Activated CD4-positive, alpha-beta memory T cell treated with anti-CD3 and anti-CD28 coated beads, Interleukin-2, amount 10 ng/mL, durations not matched to agents 7 days and 5 days (primary cell): Measurements from ENCODE around the gene ICOSLG. TPM values are rescaled to one million over a fixed set of nuclear protein-coding genes. Genes with fewer than 3 reads are reported as not detected.
A peak's percentile ranks its signal among the peaks of the same experiment; 100 is the strongest.

Source experiments
- CTCF ChIA-PET: fragments of 350-600 bp; sonication (Branson Sonifier 250); formaldehyde crosslinking; loops from one replicate; lab custom pipeline; 2021; ENCODE audit warnings: antibody characterized with exemption, inconsistent platforms; lab: Charles Lee
- POLR2A ChIA-PET: fragments of 350-600 bp; sonication (Branson Sonifier 250); formaldehyde crosslinking; loops from one replicate; lab custom pipeline; 2021; ENCODE audit warnings: antibody characterized with exemption; lab: Charles Lee
- DNase-seq: peaks from one replicate; pipeline ENCODE4 v3.0.0-alpha.2; 2020
- H3K27ac Mint-ChIP-seq: one replicate; pipeline ENCODE4 v1.8.0; 2021; ENCODE audit warnings: mild to moderate bottlenecking, mixed read lengths
- H3K27me3 Mint-ChIP-seq: one replicate; pipeline ENCODE4 v1.8.0; 2021; ENCODE audit warnings: mixed read lengths
- H3K36me3 Mint-ChIP-seq: one replicate; pipeline ENCODE4 v1.8.0; 2021; ENCODE audit warnings: low read depth, mixed read lengths
- H3K4me1 Mint-ChIP-seq: one replicate; pipeline ENCODE4 v1.8.0; 2021; ENCODE audit warnings: mixed read lengths
- H3K4me3 Mint-ChIP-seq: one replicate; pipeline ENCODE4 v1.8.0; 2021; ENCODE audit warnings: mild to moderate bottlenecking, mixed read lengths
- H3K9me3 Mint-ChIP-seq: one replicate; pipeline ENCODE4 v1.8.0; 2021; ENCODE audit warnings: mixed read lengths
- total RNA-seq, 2 experiments: library from RNA; stranded (reverse); gene quantifications; one replicate each; pipeline ENCODE4 v1.2.3, GENCODE V29; 2021

The ICOSLG gene
- total RNA-seq, 2 experiments from 2014 or later: 6.1 to 6.6 TPM

DNA sequence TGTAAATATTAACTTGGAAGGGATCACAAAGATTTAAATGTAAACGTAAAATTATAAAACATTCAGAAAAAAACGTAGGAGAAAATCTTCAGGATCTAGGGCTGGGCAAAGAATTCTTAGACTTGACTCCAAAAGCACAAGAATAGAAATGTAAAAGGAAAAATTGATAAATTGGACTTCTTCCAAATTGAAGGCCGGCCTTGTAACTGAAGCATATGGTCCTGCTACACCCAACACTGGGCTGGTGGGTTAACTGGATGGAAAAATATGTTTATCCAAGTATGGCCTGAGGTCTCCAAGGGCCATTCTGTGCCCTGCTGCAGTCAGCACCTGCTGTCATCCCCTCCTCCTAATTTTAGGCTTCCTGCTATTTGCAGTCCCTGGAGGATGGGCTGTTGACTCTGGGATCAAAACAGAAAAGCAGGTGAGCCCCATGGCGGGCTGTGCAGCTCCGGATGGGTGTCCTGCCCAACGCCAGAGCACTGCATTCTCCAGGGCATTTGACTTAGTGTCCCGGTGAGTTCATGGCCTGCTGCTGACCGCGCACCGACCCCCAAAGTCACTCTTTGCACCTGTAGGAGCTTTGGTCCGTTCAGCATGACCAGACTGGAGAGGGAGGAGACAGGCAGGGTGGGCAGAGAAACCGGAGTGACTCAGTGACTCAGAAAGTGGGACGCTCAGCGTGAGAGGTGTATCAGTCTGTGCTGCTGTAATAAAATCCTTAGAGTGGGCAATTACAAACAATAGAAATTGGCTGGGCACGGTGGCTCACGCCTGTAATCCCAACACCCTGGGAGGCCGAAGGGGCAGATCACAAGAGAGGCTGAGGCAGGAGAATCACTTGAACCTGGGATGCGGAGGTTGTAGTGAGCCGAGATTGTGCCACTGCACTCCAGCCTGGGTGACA lies 38.9 kb upstream of the ICOSLG start:
- no peak for DNase-seq
- no peaks in the 10 kb centered on the region for H3K36me3 Mint-ChIP-seq
- H3K27me3 Mint-ChIP-seq: peaks cover 20% of the 10 kb centered on the region
- ChIA-PET CTCF (no interaction called here), POLR2A (no interaction called here)
- no peaks in the 10 kb centered on the region for H3K9me3 Mint-ChIP-seq
- no peaks in the 10 kb centered on the region for H3K4me1 Mint-ChIP-seq
- no peak overlapping the region for H3K27ac Mint-ChIP-seq
- H3K4me3 Mint-ChIP-seq: no peak overlapping the region

DNA sequence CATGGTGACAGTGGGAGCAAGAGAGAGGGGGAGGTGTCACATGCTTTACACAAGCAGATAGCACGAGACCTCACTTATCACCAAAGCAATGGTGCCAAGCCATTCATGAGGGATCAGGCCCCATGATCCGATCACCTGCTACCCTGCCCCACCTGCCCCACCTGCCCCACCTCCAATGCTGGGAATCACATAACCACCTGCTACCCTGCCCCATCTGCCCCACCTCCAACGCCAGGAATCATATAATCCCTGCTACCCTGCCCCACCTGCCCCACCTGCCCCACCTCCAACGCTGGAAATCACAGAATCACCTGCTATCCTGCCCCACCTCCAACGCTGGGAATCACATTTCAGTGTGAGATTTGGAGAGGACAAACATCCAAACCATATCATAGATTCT lies 34.3 kb upstream of the ICOSLG start:
- no peaks in the 10 kb centered on the region for H3K4me1 Mint-ChIP-seq
- POLR2A ChIA-PET: no interaction called here
- CTCF ChIA-PET: no interaction called here
- no peaks in the 10 kb centered on the region for H3K9me3 Mint-ChIP-seq
- DNase-seq: no peak
- peaks cover 23% of the 10 kb centered on the region for H3K27me3 Mint-ChIP-seq
- H3K27ac Mint-ChIP-seq: no peak overlapping the region
- H3K36me3 Mint-ChIP-seq: no peaks in the 10 kb centered on the region
- H3K4me3 Mint-ChIP-seq: no peak overlapping the region

DNA sequence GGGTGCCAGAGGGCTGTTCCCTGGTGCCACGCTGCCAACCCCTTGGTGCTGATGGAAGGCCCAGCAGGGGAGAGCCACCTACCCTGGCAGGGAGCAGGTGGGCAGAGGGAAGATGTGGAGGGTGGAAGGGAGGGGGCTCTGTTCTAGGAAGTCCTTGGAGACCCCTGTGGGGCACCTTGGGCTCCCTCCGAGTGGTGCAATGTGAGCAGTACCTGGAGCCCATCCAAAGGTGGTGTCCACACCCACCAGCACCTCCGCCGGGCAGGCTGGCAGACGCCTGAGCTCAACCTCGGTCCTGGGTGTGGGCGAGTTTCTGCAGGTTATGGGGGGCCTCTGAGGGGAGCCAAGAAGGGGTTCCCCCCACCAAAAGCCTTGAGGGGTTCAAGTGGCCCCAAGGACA lies 32.3 kb upstream of the ICOSLG start:
- no peaks in the 10 kb centered on the region for H3K9me3 Mint-ChIP-seq
- CTCF ChIA-PET: no interaction called here
- H3K36me3 Mint-ChIP-seq: no peaks in the 10 kb centered on the region

DNA sequence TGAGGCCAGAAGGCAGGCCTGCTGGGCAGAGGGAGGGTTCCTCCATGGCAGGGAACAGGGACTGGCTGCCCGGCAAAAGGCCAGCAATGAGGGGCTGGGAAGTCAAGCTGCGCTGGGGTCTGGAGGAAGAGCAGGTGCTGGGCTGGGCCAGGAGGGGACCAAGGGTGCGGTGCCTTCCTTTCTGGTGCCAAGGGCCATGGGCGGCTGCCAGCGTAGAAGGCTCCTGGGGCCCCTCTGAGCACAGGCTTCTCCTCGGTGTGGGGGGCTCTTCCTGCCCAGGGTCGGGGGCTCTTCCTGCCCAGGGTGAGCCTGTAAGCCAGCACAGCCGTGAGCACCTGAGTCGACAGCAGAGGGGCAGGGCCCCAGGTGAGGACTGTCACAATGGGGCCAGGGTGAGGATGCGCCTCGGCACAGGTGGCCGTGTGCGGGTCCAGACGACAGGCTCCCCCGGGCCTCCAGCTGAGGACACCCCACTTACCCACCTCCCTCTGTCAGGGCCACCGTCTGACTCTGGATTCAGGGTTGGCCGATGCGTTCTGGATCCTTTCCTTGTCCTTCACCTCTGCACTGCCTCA lies 31.6 kb upstream of the ICOSLG start:
- no peaks in the 10 kb centered on the region for H3K36me3 Mint-ChIP-seq
- H3K9me3 Mint-ChIP-seq: no peaks in the 10 kb centered on the region
- no peak overlapping the region for H3K4me3 Mint-ChIP-seq
- DNase-seq: no peak
- H3K27me3 Mint-ChIP-seq: peaks cover 19% of the 10 kb centered on the region
- POLR2A ChIA-PET: no interaction called here
- no peaks in the 10 kb centered on the region for H3K4me1 Mint-ChIP-seq
- CTCF ChIA-PET: no interaction called here
- no peak overlapping the region for H3K27ac Mint-ChIP-seq

More for the DNA sequence above, 32.3 kb upstream of the ICOSLG start:
- Mint-ChIP-seq H3K4me3 (no peak overlapping the region), H3K27me3 (peaks cover 19% of the 10 kb centered on the region), H3K4me1 (no peaks in the 10 kb centered on the region), H3K27ac (no peak overlapping the region)
- POLR2A ChIA-PET: no interaction called here
- DNase-seq: no peak

DNA sequence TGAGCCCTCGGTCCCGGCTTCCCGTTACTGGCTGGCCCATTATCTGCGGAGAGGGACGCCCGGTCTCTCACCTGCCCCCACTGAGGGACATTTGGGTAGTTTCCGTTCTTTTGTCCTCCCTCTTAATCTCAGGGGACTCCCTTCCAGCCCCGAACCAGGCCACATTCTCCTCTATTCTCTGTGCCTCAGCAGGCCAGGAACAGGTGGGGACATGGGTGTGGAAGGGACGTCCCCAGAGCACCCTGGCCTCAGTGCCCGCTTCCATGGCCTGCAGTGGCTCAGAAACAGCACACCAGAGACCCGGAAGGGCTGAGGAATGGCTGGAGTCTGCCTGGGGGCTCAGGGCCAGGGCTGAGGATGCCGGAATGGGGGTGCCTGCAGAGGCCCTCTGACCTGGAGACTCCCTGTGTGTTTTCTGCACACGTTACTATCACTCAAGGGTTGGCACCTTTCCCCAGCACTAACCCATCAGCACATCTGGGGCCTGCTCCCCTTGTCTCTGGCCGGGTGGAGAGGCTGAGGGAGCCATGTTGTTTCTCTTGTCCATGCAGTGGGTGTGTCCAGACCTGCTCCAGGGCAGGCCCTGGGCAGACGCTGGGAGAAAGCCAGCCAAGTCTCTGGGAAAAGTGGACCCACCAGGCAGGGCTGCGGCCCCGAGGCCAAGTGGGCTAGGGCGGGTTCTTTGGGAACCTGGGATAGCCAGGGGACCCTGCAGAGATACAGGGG lies 31.0 kb upstream of the ICOSLG start:
- DNase-seq: no peak
- Mint-ChIP-seq H3K27ac (no peak overlapping the region), H3K36me3 (no peaks in the 10 kb centered on the region), H3K9me3 (no peaks in the 10 kb centered on the region), H3K4me1 (no peaks in the 10 kb centered on the region), H3K27me3 (peaks cover 16% of the 10 kb centered on the region), H3K4me3 (no peak overlapping the region)
- POLR2A ChIA-PET: no interaction called here
- CTCF ChIA-PET: interaction anchor here (0.7 kb wide), 1 partner anchor 344 kb away, joined by 10 read pairs; no protein-coding TSS in a partner anchor

DNA sequence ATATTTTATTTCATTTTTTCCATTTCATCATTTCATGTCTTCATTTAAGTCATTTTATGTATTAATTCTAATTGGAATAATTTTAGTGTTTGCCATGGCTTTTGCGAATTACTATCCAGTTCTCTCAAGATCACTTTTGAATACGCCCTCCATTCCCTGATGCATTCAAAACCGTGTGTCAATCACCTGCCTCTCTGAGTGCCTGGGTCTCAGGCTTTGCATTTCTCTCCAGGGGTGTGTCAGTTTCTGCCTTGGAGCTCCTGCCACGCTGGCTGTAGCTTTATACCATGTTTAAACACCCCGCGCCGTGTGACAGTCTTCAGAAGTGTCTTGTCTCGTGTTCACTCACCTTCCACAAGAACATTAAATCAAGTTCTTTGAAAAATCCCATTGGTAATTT lies 28.3 kb upstream of the ICOSLG start:
- H3K27ac Mint-ChIP-seq: no peak overlapping the region
- H3K4me1 Mint-ChIP-seq: no peaks in the 10 kb centered on the region
- no peaks in the 10 kb centered on the region for H3K9me3 Mint-ChIP-seq
- CTCF ChIA-PET: interaction anchor here (1.0 to 1.3 kb wide), 2 partner anchors 29 to 162 kb away, joined by 3 read pairs; no protein-coding TSS in a partner anchor
- no peaks in the 10 kb centered on the region for H3K27me3 Mint-ChIP-seq
- no peak overlapping the region for H3K4me3 Mint-ChIP-seq
- POLR2A ChIA-PET: interaction anchor here (1.0 kb wide), 1 partner anchor 28 kb away, joined by 3 read pairs; no protein-coding TSS in a partner anchor
- no peaks in the 10 kb centered on the region for H3K36me3 Mint-ChIP-seq
- no peak for DNase-seq

DNA sequence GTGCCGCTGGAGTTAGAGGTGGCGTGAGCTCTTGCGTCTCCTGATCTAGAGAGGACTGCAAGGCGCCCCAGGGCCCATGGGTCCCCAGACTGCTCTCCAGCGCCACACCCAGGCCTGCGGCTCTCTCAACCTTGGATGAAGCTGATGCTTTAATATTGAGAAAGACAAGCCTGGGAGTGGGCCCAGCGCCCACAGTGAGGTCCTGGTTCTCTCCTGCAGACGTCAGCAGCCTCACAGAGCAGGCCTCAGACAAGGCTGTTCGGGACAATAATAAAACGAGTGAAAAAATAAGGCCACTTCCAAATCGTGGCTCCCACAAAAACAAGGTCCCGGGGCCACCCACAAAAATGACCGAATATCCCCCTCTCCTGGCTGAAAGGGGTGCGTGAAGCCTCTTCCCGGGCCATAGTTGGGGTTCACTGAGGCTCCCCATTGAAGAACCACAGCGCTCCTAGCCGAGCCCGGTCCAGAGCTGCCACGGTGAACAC lies 27.0 kb upstream of the ICOSLG start:
- ChIA-PET POLR2A (no interaction called here), CTCF (interaction anchor here (0.7 kb wide), 1 partner anchor 195 kb away, joined by 3 read pairs; no protein-coding TSS in a partner anchor)
- H3K4me1 Mint-ChIP-seq: no peaks in the 10 kb centered on the region
- H3K27me3 Mint-ChIP-seq: no peaks in the 10 kb centered on the region
- no peak overlapping the region for H3K4me3 Mint-ChIP-seq
- no peak overlapping the region for H3K27ac Mint-ChIP-seq
- no peaks in the 10 kb centered on the region for H3K9me3 Mint-ChIP-seq
- peak; percentile 33 for DNase-seq
- no peaks in the 10 kb centered on the region for H3K36me3 Mint-ChIP-seq

DNA sequence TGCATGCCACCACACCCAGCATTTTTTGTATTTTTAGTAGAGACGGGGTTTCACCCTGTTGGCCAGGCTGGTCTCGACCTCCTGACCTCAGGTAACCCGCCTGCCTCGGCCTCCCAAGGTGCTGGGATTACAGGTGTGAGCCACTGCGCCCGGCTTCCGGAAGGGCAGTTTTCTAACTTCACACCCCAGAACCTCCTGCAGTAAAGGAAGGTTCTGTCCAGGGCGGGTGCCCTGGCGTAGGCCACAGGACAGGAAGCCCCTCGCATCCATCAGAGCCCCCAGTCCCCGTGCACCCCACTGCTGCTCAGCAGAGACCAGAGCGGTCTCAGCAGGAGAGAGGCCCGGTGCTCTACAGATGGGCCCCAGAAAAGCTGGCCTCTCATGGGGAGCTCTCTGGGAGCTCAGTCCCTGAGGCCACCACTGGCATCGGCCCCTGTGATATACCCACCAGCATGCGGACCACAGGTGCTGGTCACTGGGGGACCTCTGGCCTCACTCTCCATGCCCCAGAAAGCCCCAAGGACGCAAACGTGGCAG lies 25.1 kb upstream of the ICOSLG start:
- ChIA-PET POLR2A (no interaction called here), CTCF (no interaction called here)
- no peak overlapping the region for H3K27ac Mint-ChIP-seq
- no peak for DNase-seq
- no peaks in the 10 kb centered on the region for H3K9me3 Mint-ChIP-seq
- no peaks in the 10 kb centered on the region for H3K27me3 Mint-ChIP-seq
- H3K4me1 Mint-ChIP-seq: no peaks in the 10 kb centered on the region
- H3K4me3 Mint-ChIP-seq: no peak overlapping the region
- no peaks in the 10 kb centered on the region for H3K36me3 Mint-ChIP-seq

DNA sequence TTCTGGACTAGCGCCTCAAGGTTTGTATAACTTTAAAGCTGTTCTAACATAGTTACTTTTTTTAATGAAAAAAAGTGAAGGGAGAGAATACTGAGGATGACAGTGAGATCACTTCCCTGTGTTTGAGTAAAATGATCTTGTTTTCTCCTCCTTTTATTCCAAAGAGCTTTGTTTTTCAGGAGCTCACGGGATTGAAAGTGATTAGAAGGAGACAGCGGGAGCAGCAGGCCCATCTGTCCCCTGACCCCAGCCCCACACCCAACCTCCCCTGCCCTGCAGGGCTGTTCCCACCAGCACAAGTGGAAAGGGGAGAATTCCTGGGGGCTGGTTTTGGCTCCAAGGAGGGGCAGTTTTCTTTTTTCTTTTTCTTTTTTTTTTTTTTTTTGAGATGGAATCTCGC lies 23.0 kb upstream of the ICOSLG start:
- no peak overlapping the region for H3K27ac Mint-ChIP-seq
- CTCF ChIA-PET: no interaction called here
- DNase-seq: no peak
- POLR2A ChIA-PET: no interaction called here
- no peak overlapping the region for H3K4me3 Mint-ChIP-seq
- peaks cover 3% of the 10 kb centered on the region for H3K27me3 Mint-ChIP-seq
- H3K36me3 Mint-ChIP-seq: no peaks in the 10 kb centered on the region
- H3K4me1 Mint-ChIP-seq: no peaks in the 10 kb centered on the region
- H3K9me3 Mint-ChIP-seq: no peaks in the 10 kb centered on the region

DNA sequence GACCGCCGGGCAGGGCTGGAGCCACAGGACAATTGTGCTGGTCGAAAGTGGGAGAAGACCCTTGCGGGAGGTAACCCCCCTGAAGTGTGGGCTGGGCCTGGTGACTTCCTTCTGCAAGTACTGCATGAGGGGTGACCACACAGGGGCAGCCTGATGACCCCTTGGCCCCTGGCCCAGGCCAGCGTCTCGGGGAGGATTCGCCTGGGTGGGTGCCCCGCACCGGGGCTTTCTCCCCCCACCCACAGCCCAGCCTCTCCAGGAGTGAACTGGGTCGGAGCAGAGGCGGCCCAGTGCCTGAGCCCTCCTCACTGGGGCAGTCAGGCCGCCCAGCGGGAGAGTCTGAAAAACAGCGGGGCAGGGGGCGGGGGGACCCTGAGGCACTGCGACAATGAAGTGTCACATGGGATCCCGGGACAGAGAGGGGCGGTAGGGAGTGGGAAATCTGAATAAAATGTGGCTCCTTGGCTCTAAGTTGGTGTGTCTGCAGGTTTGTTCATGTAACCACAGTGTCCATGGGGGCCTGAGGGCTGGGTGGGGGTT lies 22.5 kb upstream of the ICOSLG start:
- no peaks in the 10 kb centered on the region for H3K36me3 Mint-ChIP-seq
- H3K27me3 Mint-ChIP-seq: peaks cover 3% of the 10 kb centered on the region
- H3K4me1 Mint-ChIP-seq: no peaks in the 10 kb centered on the region
- no peak for DNase-seq
- ChIA-PET CTCF (no interaction called here), POLR2A (no interaction called here)
- H3K9me3 Mint-ChIP-seq: no peaks in the 10 kb centered on the region
- H3K27ac Mint-ChIP-seq: no peak overlapping the region
- H3K4me3 Mint-ChIP-seq: no peak overlapping the region

DNA sequence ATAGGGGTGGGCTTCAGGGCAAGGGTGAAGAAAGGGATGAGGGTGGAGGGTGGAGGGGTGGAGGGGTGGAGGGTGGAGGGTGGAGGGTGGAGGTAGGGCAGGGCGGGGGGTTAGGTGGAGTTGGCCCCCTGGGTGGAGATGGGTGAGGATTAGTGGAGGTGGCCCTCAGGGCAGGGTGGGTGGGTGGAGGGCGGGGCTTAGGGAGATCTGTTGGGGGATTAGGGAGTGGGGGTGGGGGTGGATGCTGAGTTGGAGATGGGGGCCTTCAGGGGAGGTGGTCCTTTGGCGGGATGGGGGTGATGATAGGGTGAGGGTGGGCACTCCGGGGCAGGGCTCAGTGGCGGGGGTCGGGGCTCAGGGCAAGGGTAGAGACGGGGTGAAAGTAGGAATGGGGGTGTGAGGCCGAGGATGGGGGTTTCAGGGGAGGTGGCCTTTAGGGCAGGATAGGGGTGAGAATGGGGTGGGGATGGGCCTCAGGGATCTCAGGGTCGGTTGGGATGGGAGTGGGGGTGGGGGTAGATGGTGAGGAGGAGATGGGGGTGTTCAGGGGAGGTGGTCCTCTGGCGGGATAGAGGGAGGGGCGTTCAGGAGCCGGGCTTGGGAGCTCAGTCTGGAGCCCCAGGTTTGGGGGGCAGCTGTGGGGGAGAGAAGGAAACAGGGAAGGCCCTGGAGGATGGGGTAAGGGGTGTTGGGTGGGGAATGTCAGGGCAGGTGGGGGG lies 21.8 kb upstream of the ICOSLG start:
- Mint-ChIP-seq H3K27me3 (peaks cover 3% of the 10 kb centered on the region), H3K36me3 (no peaks in the 10 kb centered on the region), H3K4me3 (no peak overlapping the region), H3K9me3 (no peaks in the 10 kb centered on the region), H3K27ac (no peak overlapping the region), H3K4me1 (no peaks in the 10 kb centered on the region)
- ChIA-PET POLR2A (no interaction called here), CTCF (no interaction called here)
- no peak for DNase-seq

DNA sequence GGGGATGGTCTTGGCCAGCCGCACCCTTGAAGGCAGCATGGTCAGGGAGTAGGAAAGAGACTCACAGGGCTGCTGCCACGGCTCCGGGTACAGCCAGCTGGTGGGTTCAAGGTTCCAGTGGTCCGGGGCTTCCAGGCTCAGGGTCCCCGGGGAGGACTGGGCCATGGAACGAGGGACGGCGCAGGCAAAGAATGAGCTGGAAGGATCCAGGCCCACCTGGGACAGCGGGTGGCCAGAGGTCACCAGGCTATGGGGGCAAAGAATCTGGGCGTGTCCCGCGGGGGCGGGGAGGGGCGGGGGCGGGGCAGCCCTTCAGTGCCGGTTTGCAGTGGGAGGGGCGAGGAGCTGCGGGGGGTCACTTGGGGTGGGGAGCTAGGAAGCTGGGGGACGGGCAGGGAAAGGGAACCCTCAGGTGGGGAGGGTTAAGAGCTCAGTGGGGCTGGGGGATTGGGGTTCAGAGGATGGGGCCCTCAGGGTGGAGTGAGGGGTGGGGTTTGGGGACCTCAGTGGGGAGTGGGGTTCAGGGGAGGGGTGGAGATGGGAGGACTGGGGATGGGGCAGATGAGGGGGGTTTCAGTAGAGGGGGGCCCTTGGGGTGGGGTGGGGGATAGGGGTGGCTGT lies 21.0 kb upstream of the ICOSLG start, which contains the start of gene DNMT3L:
Gene DNMT3L (minus strand): TSS at position 223 of the 621 bp plus-strand sequence. CDS start 638 bp downstream, outside the sequence.
- Mint-ChIP-seq H3K27me3 (peaks cover 3% of the 10 kb centered on the region), H3K9me3 (no peaks in the 10 kb centered on the region), H3K4me1 (no peaks in the 10 kb centered on the region), H3K27ac (no peak within 1 kb of the TSS), H3K4me3 (no peak within 1 kb of the TSS), H3K36me3 (no peaks in the 10 kb centered on the region)
- DNase-seq: no peak
- POLR2A ChIA-PET: no interaction called here
- CTCF ChIA-PET: no interaction called here
